Activated gamma-delta T cell treated with Interleukin-2 at 50 U/mL for 16 hours (primary cell): ENCODE measurements around the gene GDPD5.

ENCODE experiments used
- DNase-seq: peaks from one replicate; pipeline ENCODE4 v3.0.0-alpha.2; 2020

Gene GDPD5

GRCh38 chr11:75469785-75470405 lies 55.8 kb downstream of the GDPD5 start:
- no peak for DNase-seq

DNA sequence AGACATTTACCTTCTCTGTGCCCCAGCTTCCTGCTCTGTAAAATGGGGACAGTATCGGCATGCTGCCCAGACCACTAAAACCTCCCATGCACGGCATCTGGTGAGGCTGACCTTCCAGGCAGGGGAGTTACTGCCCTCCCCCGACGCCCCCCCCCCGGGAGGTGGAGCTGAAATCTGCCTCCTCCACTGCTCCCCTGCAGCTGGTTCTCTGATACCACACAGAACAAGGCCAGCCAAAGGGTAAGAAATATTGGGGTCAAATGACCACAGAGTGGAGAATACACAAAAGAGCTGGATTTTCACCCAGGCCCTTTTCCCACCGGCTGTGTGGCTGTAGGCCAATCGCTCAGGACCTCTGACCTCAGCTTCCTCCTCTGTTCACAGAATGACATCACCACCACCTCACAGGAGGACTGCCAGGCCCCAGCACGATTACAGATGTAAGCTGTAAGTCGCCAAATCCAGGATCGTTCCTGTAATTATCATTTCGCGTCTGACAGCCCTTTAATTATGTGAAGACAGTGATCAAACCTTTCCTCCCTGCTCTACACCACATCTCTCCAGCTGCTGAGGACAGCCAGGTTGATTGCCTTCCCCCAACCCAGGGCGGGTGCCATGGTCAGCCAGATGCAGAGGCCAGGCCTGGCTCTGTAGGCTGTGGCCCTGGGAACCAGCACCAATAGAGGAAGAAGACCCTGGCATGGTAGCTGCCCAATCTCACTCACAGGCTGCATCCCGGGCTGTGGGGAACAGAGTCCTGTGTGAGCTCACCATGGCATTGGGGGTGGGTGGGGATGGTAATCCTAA lies 57.0 kb downstream of the GDPD5 start:
- no peak for DNase-seq

DNA sequence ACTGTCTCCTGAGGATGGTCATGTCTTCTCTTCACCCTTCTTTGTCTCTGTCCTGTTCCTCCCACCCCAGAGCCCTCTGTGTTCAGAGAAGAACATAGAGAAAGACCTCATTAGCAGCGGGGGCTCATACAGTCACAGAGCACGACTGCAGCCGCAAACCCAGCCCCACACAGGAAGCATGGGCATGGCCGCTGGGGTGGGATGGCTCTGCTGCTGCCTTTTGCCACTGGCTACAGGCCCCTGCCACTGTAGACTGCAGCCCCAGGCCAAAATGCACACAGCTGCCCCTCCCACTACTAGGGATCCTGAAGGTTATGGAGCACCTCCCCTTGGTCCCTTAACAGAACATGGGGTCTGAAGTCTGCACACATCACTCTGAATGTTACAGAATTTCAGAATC lies 57.9 kb downstream of the GDPD5 start:
- DNase-seq, result no peak

DNA sequence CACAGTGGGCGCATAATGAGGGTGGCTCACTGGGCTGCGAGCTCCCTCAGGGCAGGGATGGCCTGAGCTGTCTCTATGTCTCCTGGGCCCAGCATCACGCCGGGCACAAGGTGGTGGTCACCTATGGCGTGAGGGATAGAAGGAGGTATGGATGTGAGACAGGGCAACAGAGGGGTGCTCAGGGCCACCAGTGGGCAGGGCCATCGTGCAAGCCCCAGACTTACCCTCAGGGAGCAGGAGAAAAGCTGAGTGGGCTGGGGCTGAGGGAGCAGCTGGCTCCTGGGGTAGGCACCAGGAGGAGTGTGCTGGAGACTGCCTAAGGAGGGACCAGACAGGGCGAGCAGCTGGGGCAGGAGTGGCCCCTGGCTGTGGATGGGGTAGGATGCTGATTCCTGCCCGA lies 58.4 kb downstream of the GDPD5 start:
- no peak for DNase-seq

DNA sequence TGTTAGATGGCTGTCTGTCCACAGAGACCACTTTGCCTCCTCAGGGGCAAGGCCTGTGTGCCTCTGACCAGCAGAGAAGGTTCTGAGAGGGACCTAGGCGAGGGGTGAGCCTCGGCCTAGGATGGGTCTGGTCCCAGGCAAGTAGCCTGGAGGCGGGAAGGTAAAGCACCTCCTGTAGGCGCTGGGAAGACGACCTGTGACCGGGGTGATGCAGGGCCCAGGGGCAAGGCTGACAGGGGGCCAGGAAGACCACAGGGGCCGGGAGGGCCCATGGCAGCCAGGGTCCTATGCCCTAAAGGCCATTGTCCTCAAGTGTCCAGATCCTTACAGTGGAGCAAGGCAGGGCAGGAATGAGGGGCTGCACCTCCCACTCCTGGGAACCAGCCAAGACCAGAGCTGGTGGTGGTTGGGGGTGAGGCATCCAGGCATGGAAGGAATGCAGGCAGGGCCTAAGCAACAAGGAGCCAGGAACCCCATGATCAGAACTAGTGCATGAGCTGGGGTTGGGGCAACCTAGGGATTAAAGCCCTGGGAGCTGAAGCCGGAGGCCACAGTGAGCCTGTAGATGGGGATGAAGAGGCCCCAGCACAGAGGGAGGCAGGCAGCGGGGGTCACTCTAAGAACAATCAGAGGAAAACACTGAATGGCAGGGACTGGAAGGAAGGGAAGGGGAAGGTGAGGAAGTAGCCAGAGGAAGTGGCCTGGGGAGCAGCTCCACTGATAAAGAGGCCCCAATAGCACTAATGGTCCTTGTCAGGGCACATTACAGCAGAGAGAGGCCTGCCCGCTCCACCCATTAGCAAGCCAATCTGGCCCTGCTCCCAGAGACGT lies 59.8 kb downstream of the GDPD5 start:
- no peak for DNase-seq

GRCh38 chr11:75463106-75463774 lies 62.5 kb downstream of the GDPD5 start:
- no peak for DNase-seq

DNA sequence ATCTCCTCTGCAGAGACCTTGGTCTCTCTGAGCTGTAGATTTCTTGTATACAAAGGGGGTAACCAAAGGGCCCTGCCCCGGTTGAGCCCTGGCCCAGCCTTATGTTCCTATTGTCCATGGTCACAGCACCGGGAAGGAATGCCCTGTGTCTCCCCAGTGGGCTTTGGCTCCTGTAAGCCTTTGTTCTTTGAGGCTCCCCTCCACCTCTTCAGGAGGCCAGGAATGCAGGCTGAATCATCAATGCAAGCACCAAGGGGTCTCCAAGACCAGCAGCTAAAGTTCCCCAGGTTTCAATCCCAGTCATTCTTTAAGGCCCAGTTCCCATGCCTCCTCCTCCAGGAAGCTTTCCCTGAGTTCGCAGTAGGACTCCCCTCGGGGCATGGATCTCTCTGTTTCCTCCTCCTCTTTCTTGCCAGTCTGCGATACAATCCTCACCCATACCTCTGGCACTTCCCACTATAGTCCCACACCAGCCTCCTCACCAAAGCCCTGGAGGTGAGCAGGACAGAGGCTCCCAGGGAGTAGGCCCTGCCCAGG lies 63.6 kb downstream of the GDPD5 start:
- DNase-seq, result no peak

DNA sequence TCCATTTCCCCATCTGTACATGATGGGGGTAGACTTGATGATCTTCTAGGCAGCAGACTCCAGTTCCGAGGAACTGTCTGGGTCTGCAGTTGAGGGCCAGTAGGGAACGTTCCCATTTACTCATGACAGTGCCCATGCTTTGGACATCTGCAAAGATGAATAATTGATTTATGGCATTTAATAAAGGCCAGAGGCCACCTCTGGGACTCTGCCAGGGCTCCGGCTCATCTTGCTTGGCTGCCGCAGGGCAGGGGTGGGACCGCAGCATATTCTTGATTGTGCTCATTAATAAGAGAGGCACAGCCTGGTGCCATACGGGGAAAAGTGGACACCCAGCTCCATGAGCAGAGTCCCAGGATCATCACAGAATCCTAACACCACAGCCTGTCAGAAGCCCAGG lies 64.6 kb downstream of the GDPD5 start:
- DNase-seq, result no peak

DNA sequence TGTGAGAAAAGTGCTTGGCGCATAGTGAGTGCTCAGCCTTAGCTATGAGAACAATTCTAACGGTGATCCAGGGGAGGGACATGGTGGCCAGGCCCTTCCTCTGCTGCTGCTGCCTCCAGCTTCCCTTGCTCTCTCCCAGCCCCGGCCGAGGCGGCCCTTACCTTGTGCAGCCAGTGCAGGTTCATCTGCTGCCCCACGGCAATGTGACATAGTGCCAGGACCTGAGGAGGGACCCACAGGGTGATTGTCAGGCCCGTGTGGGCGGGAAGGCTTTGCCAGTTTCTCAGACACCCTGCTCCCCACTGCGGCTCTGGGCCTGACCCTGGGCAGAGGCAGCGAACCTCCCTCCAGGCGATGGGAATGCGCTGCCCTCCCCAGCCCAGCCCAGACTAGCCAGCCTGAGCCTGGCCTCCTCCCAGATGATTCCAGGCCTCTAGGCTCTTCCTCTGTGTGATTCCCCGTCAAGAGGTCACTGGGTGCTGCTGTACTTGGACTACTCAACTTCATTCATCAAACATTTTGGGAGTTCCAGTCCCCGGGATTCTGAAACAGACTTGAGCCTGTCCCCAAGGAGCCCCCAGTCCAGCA lies 69.1 kb downstream of the GDPD5 start:
- no peak for DNase-seq

DNA sequence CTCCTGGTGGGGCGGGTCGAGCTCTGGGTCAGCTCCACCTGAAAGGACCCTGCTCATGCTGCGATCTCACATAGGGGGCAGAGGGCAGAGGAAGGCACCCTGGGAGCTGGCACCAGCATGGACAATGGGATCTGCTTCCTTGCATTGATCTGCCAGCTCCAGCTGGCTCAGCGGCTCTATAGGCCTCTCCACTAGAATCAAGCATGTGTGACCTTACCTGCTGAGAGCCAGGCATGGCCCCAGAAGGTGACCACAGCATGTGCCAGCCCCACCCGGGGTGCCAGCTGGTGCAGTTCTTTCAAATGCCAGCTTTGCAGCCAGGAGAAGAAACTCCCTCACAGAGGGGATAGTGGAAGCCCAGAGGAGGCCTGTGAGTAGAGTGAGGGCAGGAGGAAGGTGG lies 70.8 kb downstream of the GDPD5 start:
- DNase-seq, result no peak

GRCh38 chr11:75453916-75454655 lies 71.7 kb downstream of the GDPD5 start:
- DNase-seq, result no peak

DNA sequence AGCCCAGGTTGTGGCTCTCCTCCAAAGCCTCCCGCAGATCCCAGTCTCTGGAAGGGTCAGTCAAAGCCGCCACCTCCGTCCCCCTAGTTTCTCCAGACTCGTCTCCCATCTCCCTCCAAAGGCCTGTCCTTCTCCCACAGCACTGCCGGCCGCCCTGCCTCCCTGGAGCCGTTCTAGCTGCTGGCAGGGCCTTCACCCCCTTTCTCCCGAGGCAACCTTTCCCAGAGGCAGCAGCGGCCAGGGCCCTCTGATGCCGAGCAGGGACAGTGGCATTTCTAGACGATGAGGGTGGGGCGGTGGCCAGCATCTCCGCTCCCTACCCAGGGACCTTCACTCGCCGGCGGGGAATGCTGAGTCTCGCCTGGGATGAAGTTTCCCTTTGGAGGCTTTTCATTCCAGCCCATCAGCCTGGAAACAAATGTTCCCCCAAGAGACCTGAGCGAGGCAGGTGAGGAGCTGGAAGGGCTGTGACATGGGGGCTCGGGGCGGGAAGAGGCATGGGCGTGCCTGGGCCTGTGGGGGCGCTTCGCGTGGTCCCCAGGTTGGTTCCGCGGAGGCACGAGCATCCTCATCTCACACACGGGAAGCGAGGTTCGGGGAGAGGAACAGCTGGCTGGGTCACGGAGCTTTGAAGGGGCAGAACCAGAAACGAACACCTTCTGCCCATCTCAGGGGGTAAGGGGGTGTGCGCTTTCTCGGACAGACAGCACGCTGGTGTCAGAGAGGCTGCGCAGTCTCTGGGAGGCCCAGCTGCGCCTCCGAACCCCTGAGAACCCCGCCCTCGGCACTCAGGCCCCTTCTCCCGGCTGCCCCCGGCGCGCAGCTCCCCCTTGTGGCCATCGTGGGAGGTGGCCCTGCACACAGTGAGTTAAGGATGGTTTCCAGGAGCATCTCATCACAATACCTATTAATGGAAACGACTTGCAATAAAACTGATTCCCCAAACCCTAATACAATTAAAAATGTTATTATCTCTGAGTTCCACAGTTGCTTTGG lies 74.6 kb downstream of the GDPD5 start:
- DNase-seq, result peak; percentile 12

- DNase-seq, result no peak
Observed at GRCh38 chr11:75450236-75450635, 75.5 kb downstream of the GDPD5 start.

GRCh38 chr11:75449776-75450175 lies 76.0 kb downstream of the GDPD5 start:
- no peak for DNase-seq

DNA sequence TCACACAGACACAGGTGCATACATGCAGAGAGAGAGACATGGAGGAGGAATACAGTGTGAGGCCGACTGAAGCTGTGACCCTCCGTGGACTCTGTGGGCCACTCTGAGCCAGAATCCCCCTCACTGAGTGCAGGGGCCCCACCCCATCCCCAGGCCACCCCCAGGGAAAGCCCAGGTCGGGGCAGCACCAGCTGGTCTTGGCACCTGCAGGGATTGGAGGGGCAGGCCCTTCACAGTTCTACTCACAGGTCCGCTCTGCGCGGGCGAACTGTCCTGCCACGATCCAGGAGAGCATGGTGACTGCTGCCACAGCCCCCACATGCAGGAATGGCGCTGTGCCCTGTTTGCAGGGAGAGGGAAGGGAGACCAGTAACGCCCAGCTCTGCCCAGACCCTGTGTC lies 76.5 kb downstream of the GDPD5 start:
- DNase-seq, result no peak

- no peak for DNase-seq
Observed at GRCh38 chr11:75447415-75447814, 78.3 kb downstream of the GDPD5 start.

DNA sequence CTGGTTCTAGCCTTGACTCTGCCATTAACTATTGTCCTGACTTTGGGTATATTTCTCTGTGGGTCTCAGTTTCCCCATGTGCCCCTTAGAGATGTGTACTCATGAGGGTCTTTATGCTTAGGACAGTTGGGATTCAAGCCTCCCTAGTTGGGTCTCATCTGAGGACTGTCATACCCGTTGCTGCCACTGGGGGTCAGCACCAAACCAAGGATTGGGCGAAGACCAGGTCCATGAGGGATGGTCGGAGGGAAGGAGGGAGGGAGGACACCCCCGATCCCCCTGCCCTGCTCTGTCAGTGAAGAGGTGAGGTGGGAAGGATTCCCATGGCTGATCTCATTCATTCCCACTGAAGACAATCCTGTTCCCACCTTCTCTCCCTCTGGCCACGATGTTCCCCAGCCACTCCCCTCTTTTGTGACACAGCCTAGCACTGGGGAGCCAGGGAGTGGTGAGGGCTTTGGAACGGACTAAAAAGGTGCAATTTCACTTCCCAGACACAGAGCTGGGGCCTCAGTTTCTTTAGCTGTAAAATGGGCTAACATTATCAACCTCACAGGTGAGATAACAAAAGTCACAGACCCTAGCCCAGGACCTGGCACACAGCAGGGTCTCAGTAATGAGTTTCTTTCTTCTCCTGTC lies 80.3 kb downstream of the GDPD5 start:
- peak; percentile 74 for DNase-seq

DNA sequence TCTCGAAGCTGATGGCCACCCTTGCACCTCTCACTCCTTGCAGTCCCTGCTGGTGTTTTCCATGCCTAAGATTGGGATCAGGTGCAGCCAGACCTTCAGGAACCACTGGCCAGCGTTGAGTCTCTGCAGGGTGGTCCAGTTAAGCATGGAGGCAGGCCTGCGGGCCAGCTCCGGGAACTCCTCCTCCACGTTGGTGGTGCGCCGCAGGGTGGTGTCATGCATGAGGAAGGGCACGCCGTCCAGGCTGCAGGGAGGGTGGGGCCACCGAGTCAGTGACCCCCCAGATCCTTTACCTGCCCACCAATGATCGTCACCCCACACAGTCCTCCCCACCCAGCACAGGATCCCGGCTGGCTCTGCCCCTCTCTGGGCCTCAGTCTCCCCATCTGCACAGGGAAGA lies 82.7 kb downstream of the GDPD5 start:
- DNase-seq, result no peak

DNA sequence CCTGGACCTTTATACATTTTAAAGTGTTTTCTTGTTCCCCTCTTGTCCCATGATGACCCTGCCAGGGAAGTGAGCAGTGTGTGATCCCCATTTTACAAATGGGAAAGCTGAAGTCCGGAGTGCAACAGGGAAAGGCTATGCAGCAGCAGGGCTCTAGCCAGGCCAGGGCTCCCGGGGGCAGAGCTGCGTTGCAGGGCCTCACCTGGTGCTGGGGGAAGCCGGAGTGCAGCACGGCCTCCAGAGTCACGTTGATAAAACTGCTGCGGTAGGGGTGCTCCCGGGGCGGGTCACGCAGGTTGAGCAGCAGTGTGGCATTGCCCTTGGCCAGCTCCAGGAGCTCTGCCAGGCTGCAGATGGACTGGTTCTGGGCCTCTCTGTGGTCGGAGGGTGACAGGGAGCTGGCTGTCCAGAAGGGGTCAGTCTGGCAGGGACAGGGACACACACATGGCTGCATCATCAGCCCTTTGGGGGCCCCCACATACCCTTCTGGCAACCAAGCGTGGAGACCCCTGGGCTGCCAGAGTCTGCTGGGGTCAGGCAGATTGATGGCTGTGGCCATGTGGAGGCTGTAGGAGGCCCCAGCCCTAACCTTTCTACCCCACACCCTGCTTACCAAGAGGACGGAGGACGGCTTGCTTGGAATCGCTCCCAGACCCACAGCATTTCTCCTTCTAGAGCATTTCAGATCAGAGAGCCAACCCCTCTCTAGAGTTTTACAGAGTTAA lies 83.4 kb downstream of the GDPD5 start:
- no peak for DNase-seq
